ENCODE data around the gene PTPRN.

Gene PTPRN

GRCh38 chr2:219285894-219286425 lies 23.2 kb downstream of the PTPRN start:
- peaks cover 0 to 1% of the 10 kb centered on the region in 2 experiments for H3K4me1 ChIP-seq (ENCODE audit: control insufficient read depth in 1 of 2, insufficient read depth in 1 of 2, low read depth in 1 of 2, low read length in 1 of 2)
- peaks cover 12% of the 10 kb centered on the region for H3K27me3 ChIP-seq
- peaks cover 60% of the 10 kb centered on the region for H3K36me3 ChIP-seq
- no peak overlapping the region for H3K27ac ChIP-seq
- H3K9me3 ChIP-seq: no peaks in the 10 kb centered on the region
- TF ChIP-seq CTCF (IDR thresholded peaks at IDR 0.05): no peak
- no peak overlapping the region for H3K4me3 ChIP-seq (ENCODE audit: low read depth in 1 of 2, low read length in 1 of 2)

GRCh38 chr2:219285373-219285735 lies 23.8 kb downstream of the PTPRN start:
- Histone ChIP-seq H3K36me3 (peaks cover 61% of the 10 kb centered on the region), H3K4me1 (ENCODE audit: control insufficient read depth in 1 of 2, insufficient read depth in 1 of 2, low read depth in 1 of 2, low read length in 1 of 2) (peaks cover 4 to 7% of the 10 kb centered on the region in 2 experiments)
- no peak for TF ChIP-seq CTCF (IDR thresholded peaks at IDR 0.05)

GRCh38 chr2:219284501-219285372 lies 24.5 kb downstream of the PTPRN start:
- Histone ChIP-seq H3K4me1 (ENCODE audit: control insufficient read depth in 1 of 2, insufficient read depth in 1 of 2, low read depth in 1 of 2, low read length in 1 of 2) (peaks cover 10 to 13% of the 10 kb centered on the region in 2 experiments), H3K27me3 (peaks cover 2% of the 10 kb centered on the region), H3K27ac (no peak overlapping the region), H3K4me3 (ENCODE audit: low read depth in 1 of 2, low read length in 1 of 2) (no peak overlapping the region), H3K36me3 (peaks cover 61% of the 10 kb centered on the region), H3K9me3 (no peaks in the 10 kb centered on the region)
- TF ChIP-seq CTCF (IDR thresholded peaks at IDR 0.05): no peak

More at GRCh38 chr2:219285373-219285735, 23.8 kb downstream of the PTPRN start:
- Histone ChIP-seq H3K4me3 (ENCODE audit: low read depth in 1 of 2, low read length in 1 of 2) (no peak overlapping the region), H3K9me3 (no peaks in the 10 kb centered on the region), H3K27ac (no peak overlapping the region), H3K27me3 (peaks cover 8% of the 10 kb centered on the region)

GRCh38 chr2:219282943-219283581 lies 26.1 kb downstream of the PTPRN start:
- H3K4me3 ChIP-seq (ENCODE audit: low read depth in 1 of 2, low read length in 1 of 2): no peak overlapping the region
- TF ChIP-seq CTCF (IDR thresholded peaks at IDR 0.05): no peak
- H3K4me1 ChIP-seq (ENCODE audit: control insufficient read depth in 1 of 2, insufficient read depth in 1 of 2, low read depth in 1 of 2, low read length in 1 of 2): peaks cover 22 to 28% of the 10 kb centered on the region in 2 experiments
- H3K27me3 ChIP-seq: no peaks in the 10 kb centered on the region
- H3K9me3 ChIP-seq: no peaks in the 10 kb centered on the region
- H3K27ac ChIP-seq: no peak overlapping the region
- H3K36me3 ChIP-seq: peaks cover 61% of the 10 kb centered on the region

- Histone ChIP-seq H3K27ac (no peak overlapping the region), H3K27me3 (no peaks in the 10 kb centered on the region), H3K4me3 (ENCODE audit: low read depth in 1 of 2, low read length in 1 of 2) (no peak overlapping the region), H3K36me3 (peaks cover 61% of the 10 kb centered on the region), H3K9me3 (no peaks in the 10 kb centered on the region), H3K4me1 (ENCODE audit: control insufficient read depth in 1 of 2, insufficient read depth in 1 of 2, low read depth in 1 of 2, low read length in 1 of 2) (peaks cover 28 to 34% of the 10 kb centered on the region in 2 experiments)
- TF ChIP-seq CTCF (IDR thresholded peaks at IDR 0.05): no peak
Observed at GRCh38 chr2:219282375-219282774, 26.8 kb downstream of the PTPRN start.
